Measurements from ENCODE around the gene GRIK1. TPM values are rescaled to one million over a fixed set of nuclear protein-coding genes. Genes with fewer than 3 reads are reported as not detected.

Gene GRIK1
- total RNA-seq, 2 experiments from 2014 or later, result not detected

DNA sequence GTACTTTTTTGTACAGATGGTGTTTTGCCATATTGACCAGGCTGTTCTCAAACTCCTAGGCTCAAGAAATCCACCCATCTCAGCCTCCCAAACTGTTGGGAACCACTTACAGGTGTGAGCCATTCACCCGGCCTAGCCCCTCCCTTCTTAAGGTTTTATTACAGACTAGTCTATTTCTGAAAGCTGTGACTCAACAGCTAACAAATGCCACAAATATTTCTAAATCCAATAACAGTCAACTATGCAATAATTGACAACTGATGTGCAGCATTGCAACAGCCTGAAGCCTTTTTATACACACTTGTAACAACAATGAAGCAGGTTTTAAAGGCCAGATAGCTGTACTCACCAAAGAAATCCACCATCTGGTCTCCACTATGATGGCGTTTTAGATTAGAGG lies 51.4 kb downstream of the GRIK1 start:
- intact Hi-C loops (cut with micrococcal nuclease), result no loop called here
- TF ChIP-seq, protein P1, sequence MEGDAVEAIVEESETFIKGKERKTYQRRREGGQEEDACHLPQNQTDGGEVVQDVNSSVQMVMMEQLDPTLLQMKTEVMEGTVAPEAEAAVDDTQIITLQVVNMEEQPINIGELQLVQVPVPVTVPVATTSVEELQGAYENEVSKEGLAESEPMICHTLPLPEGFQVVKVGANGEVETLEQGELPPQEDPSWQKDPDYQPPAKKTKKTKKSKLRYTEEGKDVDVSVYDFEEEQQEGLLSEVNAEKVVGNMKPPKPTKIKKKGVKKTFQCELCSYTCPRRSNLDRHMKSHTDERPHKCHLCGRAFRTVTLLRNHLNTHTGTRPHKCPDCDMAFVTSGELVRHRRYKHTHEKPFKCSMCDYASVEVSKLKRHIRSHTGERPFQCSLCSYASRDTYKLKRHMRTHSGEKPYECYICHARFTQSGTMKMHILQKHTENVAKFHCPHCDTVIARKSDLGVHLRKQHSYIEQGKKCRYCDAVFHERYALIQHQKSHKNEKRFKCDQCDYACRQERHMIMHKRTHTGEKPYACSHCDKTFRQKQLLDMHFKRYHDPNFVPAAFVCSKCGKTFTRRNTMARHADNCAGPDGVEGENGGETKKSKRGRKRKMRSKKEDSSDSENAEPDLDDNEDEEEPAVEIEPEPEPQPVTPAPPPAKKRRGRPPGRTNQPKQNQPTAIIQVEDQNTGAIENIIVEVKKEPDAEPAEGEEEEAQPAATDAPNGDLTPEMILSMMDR (IDR thresholded peaks at IDR 0.05), result no peak
- CTCF ChIA-PET, result interaction anchor here (1.3 kb wide), 1 partner anchor 307 kb away, joined by 3 read pairs; no protein-coding TSS in a partner anchor
- no peaks in the 10 kb centered on the region for H3K36me3 Mint-ChIP-seq (ENCODE audit: low read depth)
- no peak overlapping the region for H3K27ac Mint-ChIP-seq
- no peaks in the 10 kb centered on the region for H3K4me1 Mint-ChIP-seq (ENCODE audit: low read depth)
- POLR2A ChIA-PET, result no interaction called here
- H3K9me3 Mint-ChIP-seq, result no peaks in the 10 kb centered on the region
- H3K4me3 Mint-ChIP-seq, result no peak overlapping the region
- DNase-seq (no peak), ATAC-seq (no peak)
- H3K27me3 Mint-ChIP-seq, result peaks cover 6% of the 10 kb centered on the region

DNA sequence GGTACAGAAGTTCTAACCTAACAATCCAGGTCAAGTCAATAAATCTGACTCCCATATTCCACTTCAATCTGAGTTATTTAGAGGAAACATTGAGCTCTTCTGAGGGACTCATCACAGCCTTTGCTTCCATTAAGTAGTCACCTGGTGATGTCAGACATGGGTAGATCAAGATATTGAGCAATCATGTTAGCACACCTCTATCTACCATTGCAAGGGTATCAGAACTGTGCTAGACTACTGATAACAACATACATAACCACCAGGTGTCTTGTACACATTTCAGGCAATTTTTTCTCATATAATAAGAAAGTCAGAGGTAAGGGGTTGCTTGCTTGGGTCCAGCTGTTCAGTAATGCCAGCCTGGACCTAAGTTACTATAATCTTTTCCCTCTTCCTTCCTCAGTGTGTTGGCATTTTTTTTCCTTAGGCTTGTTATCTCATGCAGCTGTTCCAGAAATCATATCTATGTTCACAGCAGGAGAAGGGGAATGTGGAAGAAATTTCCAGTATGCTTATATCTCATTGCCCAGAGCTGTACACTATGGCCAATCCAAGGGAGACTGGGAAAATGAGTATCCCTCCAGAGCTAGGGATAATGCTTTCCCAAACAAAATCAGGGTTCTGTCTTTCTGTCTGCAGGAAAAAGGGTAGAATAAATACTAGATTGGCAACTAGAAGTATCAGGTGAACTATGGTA lies 52.3 kb downstream of the GRIK1 start:
- DNase-seq, result no peak
- no peaks in the 10 kb centered on the region for H3K4me1 Mint-ChIP-seq (ENCODE audit: low read depth)
- peaks cover 6% of the 10 kb centered on the region for H3K27me3 Mint-ChIP-seq
- no peaks in the 10 kb centered on the region for H3K36me3 Mint-ChIP-seq (ENCODE audit: low read depth)
- ChIA-PET POLR2A (no interaction called here), CTCF (interaction anchor here (1.3 kb wide), 1 partner anchor 308 kb away, joined by 3 read pairs; no protein-coding TSS in a partner anchor)
- ATAC-seq, result no peak
- H3K9me3 Mint-ChIP-seq, result no peaks in the 10 kb centered on the region
- H3K4me3 Mint-ChIP-seq, result no peak overlapping the region
- TF ChIP-seq, protein P1 (IDR thresholded peaks at IDR 0.05), result no peak
- intact Hi-C loops (cut with micrococcal nuclease), result no loop called here
- no peak overlapping the region for H3K27ac Mint-ChIP-seq

DNA sequence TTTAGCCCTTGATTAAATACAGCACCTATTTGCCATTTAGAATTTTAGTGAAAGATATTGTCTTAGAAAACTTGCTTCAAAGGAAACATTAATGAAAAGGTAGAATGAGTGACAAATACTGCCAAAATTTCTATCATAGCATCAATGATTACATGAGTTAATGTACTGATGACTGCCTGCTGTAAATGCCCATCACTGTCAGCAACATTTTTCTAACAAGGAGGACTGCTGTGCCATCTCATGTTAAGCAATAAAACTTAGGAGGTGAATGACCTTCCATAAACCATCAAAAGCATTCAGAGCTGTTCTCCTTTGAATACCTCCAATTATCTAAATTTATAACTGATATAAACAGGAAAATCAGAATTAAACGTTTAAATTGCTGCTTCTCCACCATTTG lies 54.3 kb downstream of the GRIK1 start:
- intact Hi-C loops (cut with micrococcal nuclease), result no loop called here
- Mint-ChIP-seq H3K4me1 (ENCODE audit: low read depth) (no peaks in the 10 kb centered on the region), H3K4me3 (no peak overlapping the region), H3K9me3 (no peaks in the 10 kb centered on the region), H3K27ac (no peak overlapping the region), H3K27me3 (peaks cover 1% of the 10 kb centered on the region), H3K36me3 (ENCODE audit: low read depth) (no peaks in the 10 kb centered on the region)
- ATAC-seq (no peak), DNase-seq (no peak)
- TF ChIP-seq, protein P1 (IDR thresholded peaks at IDR 0.05), result no peak
- CTCF ChIA-PET, result no interaction called here
- POLR2A ChIA-PET, result no interaction called here

DNA sequence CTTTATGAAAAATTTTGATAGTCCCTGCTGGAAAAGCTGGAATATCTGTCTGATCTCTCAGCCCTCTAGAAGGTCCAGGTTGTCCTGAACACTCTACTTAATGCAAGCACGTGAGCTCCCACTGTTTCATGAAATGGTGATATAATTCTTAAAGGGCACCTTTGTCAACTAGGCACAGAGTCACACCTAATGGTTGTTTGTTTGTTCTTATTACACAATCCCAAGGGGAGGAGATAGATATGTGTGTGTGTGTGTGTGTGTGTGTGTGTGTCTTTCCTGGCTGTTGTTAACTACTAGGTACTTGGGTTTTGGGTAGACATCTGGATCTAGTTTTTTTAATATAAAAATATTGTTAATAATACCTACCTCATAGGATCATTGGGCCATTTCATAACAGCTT lies 63.9 kb downstream of the GRIK1 start:
- ATAC-seq (no peak), DNase-seq (no peak)
- Mint-ChIP-seq H3K4me3 (no peak overlapping the region), H3K27ac (no peak overlapping the region), H3K9me3 (no peaks in the 10 kb centered on the region), H3K4me1 (ENCODE audit: low read depth) (no peaks in the 10 kb centered on the region), H3K27me3 (peaks cover 4% of the 10 kb centered on the region), H3K36me3 (ENCODE audit: low read depth) (no peaks in the 10 kb centered on the region)
- intact Hi-C loops (cut with micrococcal nuclease), result no loop called here
- TF ChIP-seq, protein P1 (IDR thresholded peaks at IDR 0.05), result no peak
- CTCF ChIA-PET, result no interaction called here
- POLR2A ChIA-PET, result no interaction called here

DNA sequence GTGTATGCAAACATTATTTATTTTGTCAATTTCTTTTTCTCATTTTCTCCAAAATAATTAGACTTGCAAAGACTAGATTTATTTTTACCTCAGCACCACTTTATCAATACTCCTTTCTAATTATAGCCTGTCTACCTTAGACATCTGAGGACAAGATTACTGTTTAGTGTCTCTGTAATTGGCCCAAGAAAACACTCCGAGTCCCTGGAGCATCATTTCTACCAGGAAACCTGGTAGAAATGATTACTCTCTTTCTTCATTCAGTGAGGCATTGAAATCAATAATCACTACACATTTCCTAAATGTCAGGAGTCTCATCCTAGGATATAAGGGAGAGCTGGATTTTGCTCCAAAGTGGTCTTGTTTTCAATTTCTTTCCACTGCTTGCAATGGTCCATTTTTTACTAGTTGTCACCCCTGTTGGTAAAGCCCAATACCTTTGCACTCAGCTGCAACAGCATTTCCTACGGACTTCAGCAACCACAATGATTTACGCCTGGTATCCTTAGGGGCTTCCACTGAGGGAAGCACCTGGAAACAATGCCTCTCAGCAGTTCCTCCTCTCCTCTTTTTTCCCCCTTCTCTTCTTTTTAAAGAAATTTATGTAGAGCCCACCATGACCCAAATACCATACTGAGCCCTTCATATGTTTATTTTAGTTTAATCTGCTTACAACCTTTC lies 64.6 kb downstream of the GRIK1 start:
- Mint-ChIP-seq H3K4me1 (ENCODE audit: low read depth) (no peaks in the 10 kb centered on the region), H3K27ac (no peak overlapping the region), H3K27me3 (peaks cover 4% of the 10 kb centered on the region), H3K9me3 (no peaks in the 10 kb centered on the region), H3K4me3 (no peak overlapping the region), H3K36me3 (ENCODE audit: low read depth) (no peaks in the 10 kb centered on the region)
- CTCF ChIA-PET, result no interaction called here
- ATAC-seq (no peak), DNase-seq (no peak)
- TF ChIP-seq, protein P1 (IDR thresholded peaks at IDR 0.05), result no peak
- intact Hi-C loops (cut with micrococcal nuclease), result no loop called here
- POLR2A ChIA-PET, result no interaction called here
